ENCODE results near the gene PARVB. TPM values are rescaled to one million over a fixed set of nuclear protein-coding genes. Genes with fewer than 3 reads are reported as not detected.

The PARVB gene
- total RNA-seq, 1 donor, result 29.3 TPM

- no peak overlapping the region for H2AFZ ChIP-seq (ENCODE audit: low read length)
These were observed 162.6 kb downstream of the PARVB start for GRCh38 chr22:44186737-44187136.

GRCh38 chr22:44187652-44188230 is 163.6 kb downstream of the PARVB start:
- no peaks in the 10 kb centered on the region for H4K20me1 ChIP-seq (ENCODE audit: insufficient read depth, low read length)
- H3K4me2 ChIP-seq (ENCODE audit: insufficient read depth, low read length), result no peak overlapping the region
- no peak overlapping the region for H2AFZ ChIP-seq (ENCODE audit: low read length)
- TF ChIP-seq, protein P1, sequence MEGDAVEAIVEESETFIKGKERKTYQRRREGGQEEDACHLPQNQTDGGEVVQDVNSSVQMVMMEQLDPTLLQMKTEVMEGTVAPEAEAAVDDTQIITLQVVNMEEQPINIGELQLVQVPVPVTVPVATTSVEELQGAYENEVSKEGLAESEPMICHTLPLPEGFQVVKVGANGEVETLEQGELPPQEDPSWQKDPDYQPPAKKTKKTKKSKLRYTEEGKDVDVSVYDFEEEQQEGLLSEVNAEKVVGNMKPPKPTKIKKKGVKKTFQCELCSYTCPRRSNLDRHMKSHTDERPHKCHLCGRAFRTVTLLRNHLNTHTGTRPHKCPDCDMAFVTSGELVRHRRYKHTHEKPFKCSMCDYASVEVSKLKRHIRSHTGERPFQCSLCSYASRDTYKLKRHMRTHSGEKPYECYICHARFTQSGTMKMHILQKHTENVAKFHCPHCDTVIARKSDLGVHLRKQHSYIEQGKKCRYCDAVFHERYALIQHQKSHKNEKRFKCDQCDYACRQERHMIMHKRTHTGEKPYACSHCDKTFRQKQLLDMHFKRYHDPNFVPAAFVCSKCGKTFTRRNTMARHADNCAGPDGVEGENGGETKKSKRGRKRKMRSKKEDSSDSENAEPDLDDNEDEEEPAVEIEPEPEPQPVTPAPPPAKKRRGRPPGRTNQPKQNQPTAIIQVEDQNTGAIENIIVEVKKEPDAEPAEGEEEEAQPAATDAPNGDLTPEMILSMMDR (IDR thresholded peaks at IDR 0.05; ENCODE audit: extremely low read depth, low read depth, low read length), result no peak
- H3K36me3 ChIP-seq (ENCODE audit: insufficient read depth, low read length), result no peaks in the 10 kb centered on the region
- H3K27me3 ChIP-seq (ENCODE audit: insufficient read depth, low read length), result peaks cover 8% of the 10 kb centered on the region
- H3K27ac ChIP-seq (ENCODE audit: low read depth, low read length), result no peak overlapping the region
- no peak overlapping the region for H3K4me3 ChIP-seq (ENCODE audit: insufficient read depth, low read length)
- H3K9me3 ChIP-seq (ENCODE audit: low read depth, low read length), result no peaks in the 10 kb centered on the region
- DNase-seq (ENCODE audit: insufficient read length, low spot score, missing footprints), result no peak
- H3K4me1 ChIP-seq (ENCODE audit: insufficient read depth, low read length), result peaks cover 3% of the 10 kb centered on the region
- no peaks in the 10 kb centered on the region for H3K79me2 ChIP-seq (ENCODE audit: insufficient read depth, low read length)

More at GRCh38 chr22:44186737-44187136, 162.6 kb downstream of the PARVB start:
- H4K20me1 ChIP-seq (ENCODE audit: insufficient read depth, low read length), result no peaks in the 10 kb centered on the region
- H3K9me3 ChIP-seq (ENCODE audit: low read depth, low read length), result no peaks in the 10 kb centered on the region
- H3K27ac ChIP-seq (ENCODE audit: low read depth, low read length), result no peak overlapping the region
- no peak overlapping the region for H3K4me2 ChIP-seq (ENCODE audit: insufficient read depth, low read length)
- H3K27me3 ChIP-seq (ENCODE audit: insufficient read depth, low read length), result peaks cover 8% of the 10 kb centered on the region
- no peak for DNase-seq (ENCODE audit: insufficient read length, low spot score, missing footprints)
- no peaks in the 10 kb centered on the region for H3K79me2 ChIP-seq (ENCODE audit: insufficient read depth, low read length)
- H3K36me3 ChIP-seq (ENCODE audit: insufficient read depth, low read length), result no peaks in the 10 kb centered on the region
- peaks cover 3% of the 10 kb centered on the region for H3K4me1 ChIP-seq (ENCODE audit: insufficient read depth, low read length)
- TF ChIP-seq, protein P1 (IDR thresholded peaks at IDR 0.05; ENCODE audit: extremely low read depth, low read depth, low read length), result no peak
- no peak overlapping the region for H3K4me3 ChIP-seq (ENCODE audit: insufficient read depth, low read length)

DNA sequence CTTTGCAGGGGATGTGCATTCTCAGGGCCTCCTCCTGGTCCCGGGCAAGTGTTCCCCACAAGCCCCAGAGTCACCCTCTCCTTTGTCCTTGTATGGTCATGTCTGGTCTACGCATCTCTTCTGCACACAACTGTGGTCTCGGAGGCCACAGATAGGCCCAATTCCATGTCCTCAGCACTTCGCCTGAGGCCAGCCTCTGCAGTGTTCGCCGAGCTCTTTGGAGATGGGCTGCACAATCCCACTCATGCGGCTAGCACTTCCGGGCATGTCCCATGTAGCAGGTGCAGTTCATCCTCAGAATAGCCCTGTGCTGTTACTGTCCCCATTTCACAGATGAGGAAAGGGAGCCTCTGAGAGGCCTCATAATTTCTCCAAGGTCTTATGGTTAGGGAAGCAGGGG is 164.2 kb downstream of the PARVB start:
- Histone ChIP-seq H3K4me1 (ENCODE audit: insufficient read depth, low read length) (peaks cover 3% of the 10 kb centered on the region), H3K27me3 (ENCODE audit: insufficient read depth, low read length) (peaks cover 4% of the 10 kb centered on the region), H3K4me3 (ENCODE audit: insufficient read depth, low read length) (no peak overlapping the region), H3K79me2 (ENCODE audit: insufficient read depth, low read length) (no peaks in the 10 kb centered on the region), H3K36me3 (ENCODE audit: insufficient read depth, low read length) (no peaks in the 10 kb centered on the region), H3K4me2 (ENCODE audit: insufficient read depth, low read length) (no peak overlapping the region), H4K20me1 (ENCODE audit: insufficient read depth, low read length) (no peaks in the 10 kb centered on the region), H3K9me3 (ENCODE audit: low read depth, low read length) (no peaks in the 10 kb centered on the region), H3K27ac (ENCODE audit: low read depth, low read length) (no peak overlapping the region), H2AFZ (ENCODE audit: low read length) (no peak overlapping the region)
- no peak for DNase-seq (ENCODE audit: insufficient read length, low spot score, missing footprints)
- TF ChIP-seq, protein P1 (IDR thresholded peaks at IDR 0.05; ENCODE audit: extremely low read depth, low read depth, low read length), result no peak

DNA sequence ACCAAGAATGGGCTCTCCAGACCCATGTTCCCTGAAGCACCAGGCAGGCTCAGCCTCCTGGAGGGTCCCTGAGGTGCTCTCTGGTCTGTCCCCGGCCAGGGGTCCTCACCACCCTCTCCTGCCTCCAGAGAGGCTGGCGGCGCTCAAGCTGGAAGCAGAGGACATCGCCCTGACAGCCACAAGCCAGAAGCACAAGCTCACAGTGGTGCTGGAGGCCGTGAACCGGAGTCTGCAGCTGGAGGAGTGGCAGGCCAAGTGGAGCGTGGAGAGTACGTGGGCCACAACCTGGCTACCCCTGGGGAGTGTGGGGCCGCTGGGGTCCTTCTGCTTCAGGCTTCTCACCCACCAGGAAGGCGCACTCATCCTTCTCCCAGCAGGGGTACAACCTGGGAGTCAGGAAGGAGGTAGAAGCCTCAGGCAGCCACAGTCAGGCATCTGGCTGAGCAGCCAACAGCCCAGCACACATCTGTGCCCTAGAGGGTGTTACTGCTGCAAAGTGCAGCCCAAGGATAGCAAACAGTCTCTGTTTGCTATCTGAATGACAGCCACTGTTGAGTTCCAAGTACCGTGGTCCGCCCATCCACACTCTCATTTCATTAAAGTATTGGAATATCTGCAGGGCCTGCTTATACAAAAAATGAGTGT is 165.0 kb downstream of the PARVB start:
- Histone ChIP-seq H3K4me3 (ENCODE audit: insufficient read depth, low read length) (no peak overlapping the region), H3K9me3 (ENCODE audit: low read depth, low read length) (no peaks in the 10 kb centered on the region), H3K27me3 (ENCODE audit: insufficient read depth, low read length) (peaks cover 2% of the 10 kb centered on the region), H2AFZ (ENCODE audit: low read length) (no peak overlapping the region), H3K4me2 (ENCODE audit: insufficient read depth, low read length) (no peak overlapping the region), H3K4me1 (ENCODE audit: insufficient read depth, low read length) (peaks cover 10% of the 10 kb centered on the region), H3K27ac (ENCODE audit: low read depth, low read length) (no peak overlapping the region), H3K36me3 (ENCODE audit: insufficient read depth, low read length) (no peaks in the 10 kb centered on the region), H4K20me1 (ENCODE audit: insufficient read depth, low read length) (no peaks in the 10 kb centered on the region), H3K79me2 (ENCODE audit: insufficient read depth, low read length) (no peaks in the 10 kb centered on the region)
- TF ChIP-seq, protein P1 (IDR thresholded peaks at IDR 0.05; ENCODE audit: extremely low read depth, low read depth, low read length), result no peak
- DNase-seq (ENCODE audit: insufficient read length, low spot score, missing footprints), result no peak

Data from osteoblast (primary cell).